ENCODE measurements around the gene HIVEP3.

- TF ChIP-seq CTCF (IDR thresholded peaks at IDR 0.05) (no peak), POLR2A (IDR thresholded peaks at IDR 0.05) (no peak)
Measured at GRCh38 chr1:41837691-41838090, 81.0 kb downstream of the HIVEP3 start.

Data from body of pancreas (tissue), 4 donors.